ENCODE measurements around the gene NEK9. TPM values are rescaled to one million over a fixed set of nuclear protein-coding genes. Genes with fewer than 3 reads are reported as not detected.

Gene NEK9
- total and polyA plus RNA-seq, 9 of the 15 experiments (the other 6 are each of a cell fraction or from before 2014, with no cell fraction given), result 2.8 to 39.6 (median 19.8) TPM

- Histone ChIP-seq H3K9ac (ENCODE audit: insufficient read depth in 1 of 2, low read depth in 2 of 2, low read length in 2 of 2) (no peak overlapping the region), H3K4me2 (ENCODE audit: insufficient read depth, low read length) (no peak overlapping the region), H3K27ac (ENCODE audit: extremely low read depth, low read depth, low read length) (no peak overlapping the region), H4K20me1 (replicated peaks; ENCODE audit: control insufficient read depth, insufficient read depth, low read length) (no peaks in the 10 kb centered on the region), H2AFZ (ENCODE audit: low read depth, low read length) (no peak overlapping the region), H3K4me1 (replicated peaks in 1 of 2; ENCODE audit: control insufficient read depth in 2 of 2, insufficient read depth in 2 of 2, low read length in 2 of 2) (no peaks in the 10 kb centered on the region; a peak in 2 of 5 replicates), H3K4me3 (no peak overlapping the region), H3K9me1 (ENCODE audit: control insufficient read depth, insufficient read depth, low read length) (no peaks in the 10 kb centered on the region), H3K79me2 (ENCODE audit: control insufficient read depth, insufficient read depth, low read length) (peaks cover 19% of the 10 kb centered on the region), H3K9me3 (replicated peaks; ENCODE audit: control insufficient read depth, insufficient read depth, low read depth, low read length) (no peaks in the 10 kb centered on the region), H3K36me3 (ENCODE audit: control insufficient read depth, insufficient read depth, low read length) (peaks cover 31% of the 10 kb centered on the region; the same call in 2 of the 3 replicates), H3K27me3 (ENCODE audit: control insufficient read depth in 2 of 2, insufficient read depth in 2 of 2, low read length in 2 of 2) (no peaks in the 10 kb centered on the region)
- in situ Hi-C loops (cut with MboI) (no loop called here), intact Hi-C loops (cut with micrococcal nuclease) (no loop called here)
- TF ChIP-seq ZNF77 (CRISPR knock-in tag; IDR thresholded peaks at IDR 0.05) (no peak), FOSL1 (tag; conservative IDR thresholded peaks at IDR 0.05) (no peak), ZC3H11A (IDR thresholded peaks at IDR 0.05; ENCODE audit: low read depth, low read length) (no peak), ZNF589 (CRISPR knock-in tag; IDR thresholded peaks at IDR 0.05; ENCODE audit: low read depth) (no peak), ZNF507 (tag; conservative IDR thresholded peaks at IDR 0.05) (no peak), NUFIP1 (IDR thresholded peaks at IDR 0.05; ENCODE audit: partially characterized antibody) (no peak)
- TF ChIP-seq, protein P1, sequence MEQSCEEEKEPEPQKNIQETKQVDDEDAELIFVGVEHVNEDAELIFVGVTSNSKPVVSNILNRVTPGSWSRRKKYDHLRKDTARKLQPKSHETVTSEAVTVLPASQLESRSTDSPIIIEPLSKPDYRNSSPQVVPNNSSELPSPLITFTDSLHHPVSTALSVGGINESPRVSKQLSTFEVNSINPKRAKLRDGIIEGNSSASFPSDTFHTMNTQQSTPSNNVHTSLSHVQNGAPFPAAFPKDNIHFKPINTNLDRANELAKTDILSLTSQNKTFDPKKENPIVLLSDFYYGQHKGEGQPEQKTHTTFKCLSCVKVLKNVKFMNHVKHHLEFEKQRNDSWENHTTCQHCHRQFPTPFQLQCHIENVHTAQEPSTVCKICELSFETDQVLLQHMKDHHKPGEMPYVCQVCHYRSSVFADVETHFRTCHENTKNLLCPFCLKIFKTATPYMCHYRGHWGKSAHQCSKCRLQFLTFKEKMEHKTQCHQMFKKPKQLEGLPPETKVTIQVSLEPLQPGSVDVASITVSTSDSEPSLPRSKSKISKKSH (CRISPR knock-in tag; IDR thresholded peaks at IDR 0.05), result no peak
- CTCF ChIA-PET (ENCODE audit: low intra/inter-chr PET ratio), result no interaction called here
- WGBS (ENCODE audit: insufficient coverage, low coverage, missing lambda C conversion rate), result 46% methylated on average over 1 of the region's 1 CpG
- no peak for ATAC-seq
- no peak for FAIRE-seq
- no peak for DNase-seq (ENCODE audit: extremely low read depth in 1 of 4, low spot score in 3 of 4)
- BruUV-seq (replicated peaks), result no TSS peak
- POLR2A ChIA-PET, result no interaction called here
Observed at GRCh38 chr14:75151851-75152250, 25.0 kb upstream of the NEK9 start.
